ENCODE results near the gene GPRIN1. TPM values are rescaled to one million over a fixed set of nuclear protein-coding genes. Genes with fewer than 3 reads are reported as not detected.

The GPRIN1 gene
- total and polyA plus RNA-seq, 2 of the 4 experiments (the other 2 are of a cell fraction), result 3.0 to 4.7 TPM

DNA sequence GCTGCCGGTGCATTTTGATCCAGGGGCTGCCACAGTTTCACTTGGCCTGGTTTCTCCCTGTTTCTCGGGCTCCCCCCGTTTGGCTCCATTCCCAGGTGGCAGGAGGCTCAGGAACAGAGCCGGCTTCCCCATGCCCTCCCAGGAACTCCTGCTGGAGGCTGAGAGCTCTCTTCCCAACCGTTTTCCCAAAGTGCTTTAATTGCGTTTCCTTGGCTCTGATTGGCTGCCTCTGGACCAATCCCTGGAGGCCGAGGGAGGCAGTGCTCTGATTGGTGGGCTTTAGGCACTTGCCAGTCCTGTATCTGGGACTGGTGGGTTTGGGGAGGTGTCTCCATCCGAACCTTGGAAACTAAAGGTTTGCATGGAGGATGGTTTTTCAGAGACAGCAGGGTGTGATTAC lies 42.2 kb upstream of the GPRIN1 start:
- no peaks in the 10 kb centered on the region for H3K27me3 ChIP-seq (ENCODE audit: control insufficient read depth, insufficient read depth, low read length)
- no peak overlapping the region for H2AK5ac ChIP-seq (ENCODE audit: low read depth, low read length)
- H3K27ac ChIP-seq (ENCODE audit: insufficient read depth, low read length), result no peak overlapping the region
- intact Hi-C loops (cut with micrococcal nuclease) (no loop called here), dilution Hi-C loops (cut with HindIII; ENCODE audit: low sequenced_read_pairs, unreplicated experiment) (no loop called here), in situ Hi-C loops (cut with MboI; ENCODE audit: low sequenced_read_pairs) (no loop called here)
- no peak overlapping the region for H3K14ac ChIP-seq (replicated peaks; ENCODE audit: low read depth, low read length)
- no peak overlapping the region for H3K4me2 ChIP-seq (ENCODE audit: low read depth, low read length)
- H2BK20ac ChIP-seq (ENCODE audit: low read depth, low read length), result no peak overlapping the region
- ChIA-PET POLR2A (ENCODE audit: unreplicated experiment) (no interaction called here), CTCF (interaction anchor here (0.7 to 1.3 kb wide), 2 partner anchors 9 to 312 kb away, joined by 3 to 5 read pairs; no protein-coding TSS in a partner anchor)
- WGBS, 2 experiments (ENCODE audit: extremely low coverage in 2 of 2, insufficient read length in 1 of 2), result 56% methylated on average over 3 of the region's 8 CpGs; no CpG with 5 or more reads in 1 of the 2 experiments
- no peak overlapping the region for H2AFZ ChIP-seq (replicated peaks; ENCODE audit: low read length, poor library complexity)
- H3K4ac ChIP-seq (ENCODE audit: low read depth, low read length), result no peak overlapping the region
- H3K9me3 ChIP-seq (ENCODE audit: control insufficient read depth, insufficient read depth, low read length), result no peaks in the 10 kb centered on the region
- H2AK9ac ChIP-seq (replicated peaks; ENCODE audit: low read depth, low read length, poor library complexity), result no peak overlapping the region
- H3K79me1 ChIP-seq (ENCODE audit: low read depth in 1 of 2, low read length in 2 of 2), result peaks cover 4 to 42% of the 10 kb centered on the region in 2 experiments
- peaks cover 10% of the 10 kb centered on the region; the same call in 1 of the 2 replicates for H3K36me3 ChIP-seq (ENCODE audit: control insufficient read depth, insufficient read depth, low read length)
- no TSS peak for BruUV-seq (replicated peaks)
- H3K4me3 ChIP-seq (ENCODE audit: insufficient read depth, low read depth, low read length), result no peak overlapping the region
- H3K9me1 ChIP-seq (ENCODE audit: insufficient read depth, low read length), result peaks cover 3% of the 10 kb centered on the region; the same call in 1 of the 2 replicates
- no peak overlapping the region for H4K8ac ChIP-seq (ENCODE audit: low read depth in 2 of 2, low read length in 2 of 2)
- H3K23ac ChIP-seq (ENCODE audit: low read depth, low read length), result no peak overlapping the region
- H2BK5ac ChIP-seq (ENCODE audit: low read depth, low read length, poor library complexity, severe bottlenecking), result no peak overlapping the region
- H2BK15ac ChIP-seq (ENCODE audit: low read depth, low read length), result no peak overlapping the region
- H4K20me1 ChIP-seq (ENCODE audit: insufficient read depth, low read length), result peaks cover 39% of the 10 kb centered on the region
- no peak for ATAC-seq (ENCODE audit: low read depth)
- no peak for DNase-seq
- H4K5ac ChIP-seq (ENCODE audit: low read depth, low read length), result no peak overlapping the region
- H2BK120ac ChIP-seq (ENCODE audit: low read depth, low read length), result no peak overlapping the region
- H4K91ac ChIP-seq (ENCODE audit: insufficient read depth, low read depth, low read length), result no peak overlapping the region
- H3K18ac ChIP-seq (ENCODE audit: low read depth, low read length), result no peak overlapping the region
- H3K56ac ChIP-seq (ENCODE audit: extremely low read depth, insufficient read depth, low read length), result no peak overlapping the region
- H3K4me1 ChIP-seq (ENCODE audit: control insufficient read depth, insufficient read depth, low read length), result peaks cover 9% of the 10 kb centered on the region; the same call in 1 of the 2 replicates
- no peak overlapping the region for H3K9ac ChIP-seq (ENCODE audit: low read depth, low read length)
- no peak for TF ChIP-seq MXI1 (IDR thresholded peaks at IDR 0.05; ENCODE audit: borderline replicate concordance, low read depth, low read length)
- no peak for TF ChIP-seq NFE2L2 (IDR thresholded peaks at IDR 0.05; ENCODE audit: low read depth, low read length)
- no peak for TF ChIP-seq ELK1 (IDR thresholded peaks at IDR 0.05; ENCODE audit: borderline replicate concordance, low read depth, low read length)
- TF ChIP-seq POLR2A (IDR thresholded peaks at IDR 0.05; ENCODE audit: low read depth, low read length), result no peak
- TF ChIP-seq USF2 (IDR thresholded peaks at IDR 0.05; ENCODE audit: low read depth, low read length), result no peak
- TF ChIP-seq SMC3 (IDR thresholded peaks at IDR 0.05; ENCODE audit: low read depth, low read length), result no peak

All from IMR-90 (cell line).